ENCODE measurements around the gene HOPX.
"Not testable (repeated sequence)": the region's sequence is repeated elsewhere in the genome, so short reads cannot be mapped to it uniquely, and the experiment has no call there.

HOPX gene

DNA sequence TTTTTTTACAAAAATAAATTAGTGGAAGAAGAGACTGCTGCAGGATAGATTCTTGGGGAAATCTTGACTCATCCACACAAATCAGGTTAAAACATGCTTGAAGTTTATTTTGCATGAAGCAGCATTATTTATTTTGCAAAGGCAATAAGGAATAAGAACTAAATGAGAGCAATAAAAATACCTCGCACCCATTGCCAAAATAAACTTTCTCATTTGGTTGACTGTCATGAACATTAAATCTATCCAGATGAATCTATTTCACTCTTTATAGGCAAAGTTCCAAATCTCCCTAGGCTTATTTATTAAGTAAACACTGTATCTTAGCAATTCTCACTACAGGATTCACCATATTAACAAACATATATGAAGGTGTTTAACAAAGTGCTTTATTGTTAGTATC is 58.9 kb downstream of the HOPX start:
- no peak for DNase-seq

DNA sequence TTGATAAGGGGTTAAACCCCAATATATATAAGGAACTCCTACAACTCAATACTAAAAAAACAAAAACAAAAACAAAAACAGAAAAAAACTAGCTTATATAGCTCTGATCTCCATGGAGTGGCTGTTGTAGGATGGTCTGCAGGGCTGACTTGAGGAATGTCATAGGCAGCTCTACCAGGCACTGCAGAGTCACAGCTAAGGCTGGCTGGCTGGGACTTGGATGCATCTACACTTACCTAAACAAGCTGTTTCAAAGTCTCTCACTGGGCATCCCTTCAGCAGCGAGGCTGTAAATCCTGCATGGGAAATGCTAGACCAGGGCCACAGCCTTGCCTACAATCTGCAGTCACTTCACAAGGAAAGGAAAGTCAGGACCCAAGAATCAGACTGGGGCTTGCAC is 61.3 kb downstream of the HOPX start:
- no peak for DNase-seq

DNA sequence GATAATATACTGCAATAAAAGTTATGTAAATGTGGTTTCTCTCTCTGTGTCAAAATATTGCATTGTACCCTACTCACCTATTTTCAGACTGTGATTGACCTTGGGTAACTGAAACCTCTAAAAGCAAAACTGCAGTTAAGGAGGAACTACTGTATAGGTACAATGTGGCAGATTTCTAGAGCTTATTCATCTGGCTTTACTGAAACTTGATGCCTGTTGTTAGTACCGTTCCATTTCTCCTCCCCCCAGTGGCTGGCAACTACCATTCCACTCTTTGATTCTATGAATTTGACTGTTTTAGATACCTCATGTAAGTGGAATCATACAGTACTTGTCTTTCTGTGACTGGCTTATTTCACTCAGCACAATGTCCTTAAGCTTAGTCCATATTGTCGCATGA is 61.9 kb downstream of the HOPX start:
- no peak for DNase-seq

DNA sequence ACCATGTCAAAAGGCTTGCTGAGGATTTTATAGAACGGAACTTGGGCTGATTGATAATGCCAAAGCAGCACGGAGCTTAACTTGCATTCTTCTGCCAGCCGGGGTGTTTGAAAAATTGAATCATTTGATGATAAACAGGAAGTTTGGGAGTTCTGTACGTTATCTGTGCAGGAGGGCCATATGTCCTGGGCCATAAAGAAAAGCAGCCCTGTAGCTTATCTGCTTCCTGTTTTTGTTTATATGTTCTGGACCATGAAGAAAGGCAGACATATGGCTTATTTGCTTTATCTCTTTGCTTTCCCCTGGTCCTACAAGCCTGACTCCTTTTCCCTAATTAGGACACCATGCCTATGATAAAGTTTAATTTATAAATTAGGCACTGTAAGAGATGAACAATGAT is 62.4 kb downstream of the HOPX start:
- no peak for DNase-seq

DNA sequence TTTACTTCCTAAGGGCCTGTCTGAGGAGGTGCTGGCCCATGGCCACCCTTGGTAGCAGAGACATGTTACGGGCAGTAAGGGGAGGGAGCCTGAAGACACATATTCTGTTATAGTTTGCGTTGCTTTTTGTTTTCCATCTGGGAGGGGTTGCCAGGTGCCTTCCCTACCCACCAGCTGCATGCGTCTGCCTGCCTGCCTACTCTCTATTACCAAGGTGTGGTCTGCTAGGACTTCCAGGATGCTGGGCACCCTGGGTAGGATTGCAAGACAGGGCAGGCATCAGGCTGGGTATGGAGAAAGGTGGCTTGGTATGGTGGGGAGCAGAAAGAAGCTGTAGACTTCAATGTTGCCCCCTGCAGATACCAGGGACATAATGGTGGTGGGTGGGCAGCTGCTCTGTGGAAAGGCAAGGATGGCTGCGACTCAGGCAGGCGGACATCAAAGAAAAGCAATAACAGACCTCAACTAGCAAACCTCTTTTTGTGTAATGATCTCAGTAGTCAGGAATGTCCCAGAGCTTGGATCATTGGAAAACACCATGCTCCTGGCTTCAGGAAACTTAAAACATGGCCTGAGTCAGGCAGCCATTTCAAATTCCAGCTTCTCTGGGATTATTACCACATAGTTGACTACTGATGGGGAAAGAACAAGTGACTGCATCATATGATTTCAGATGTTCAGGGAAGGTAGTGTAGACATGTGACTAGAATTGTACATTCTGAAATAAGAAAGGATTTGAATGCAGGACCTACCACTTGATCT is 67.8 kb downstream of the HOPX start:
- DNase-seq, result no peak

DNA sequence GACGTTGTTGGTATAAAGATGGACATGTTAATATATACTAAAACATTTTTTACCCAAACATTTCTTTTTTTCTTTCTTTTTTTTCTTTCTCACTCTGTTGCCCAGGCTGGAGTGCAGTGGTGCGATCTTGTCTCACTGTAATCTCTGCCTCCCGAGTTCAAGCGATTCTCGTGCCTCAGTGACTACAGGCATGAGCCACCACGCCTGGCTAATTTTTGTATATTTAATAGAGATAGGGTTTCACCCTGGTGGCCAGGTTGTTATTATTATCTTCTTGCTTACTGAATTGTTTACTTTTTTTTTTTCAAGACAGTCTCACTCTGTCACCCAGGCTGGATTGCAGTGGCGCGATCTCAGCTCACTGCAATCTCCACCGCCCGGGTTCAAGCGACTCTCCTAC is 68.8 kb downstream of the HOPX start:
- no peak for DNase-seq

GRCh38 chr4:56611501-56611900 is 69.6 kb downstream of the HOPX start:
- no peak for DNase-seq

DNA sequence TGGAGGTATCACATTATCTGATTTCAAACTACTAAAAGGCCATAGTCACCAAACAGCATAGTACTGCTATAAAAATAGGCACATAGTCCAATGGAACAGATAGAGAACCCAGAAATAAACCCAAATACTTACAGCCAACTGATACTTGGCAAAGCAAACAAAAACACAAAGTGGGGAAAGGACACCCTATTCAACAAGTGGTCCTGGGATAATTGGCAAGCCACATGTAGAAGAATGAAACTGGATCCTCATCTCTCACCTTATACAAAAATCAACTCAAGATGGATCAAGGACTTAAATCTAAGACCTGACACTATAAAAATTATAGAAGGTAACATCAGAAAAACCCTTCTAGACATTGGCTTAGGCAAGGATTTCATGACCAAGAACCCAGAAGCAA is 70.9 kb downstream of the HOPX start:
- not testable (repeated sequence) for DNase-seq

GRCh38 chr4:56607926-56608325 is 73.2 kb downstream of the HOPX start:
- DNase-seq, result no peak

DNA sequence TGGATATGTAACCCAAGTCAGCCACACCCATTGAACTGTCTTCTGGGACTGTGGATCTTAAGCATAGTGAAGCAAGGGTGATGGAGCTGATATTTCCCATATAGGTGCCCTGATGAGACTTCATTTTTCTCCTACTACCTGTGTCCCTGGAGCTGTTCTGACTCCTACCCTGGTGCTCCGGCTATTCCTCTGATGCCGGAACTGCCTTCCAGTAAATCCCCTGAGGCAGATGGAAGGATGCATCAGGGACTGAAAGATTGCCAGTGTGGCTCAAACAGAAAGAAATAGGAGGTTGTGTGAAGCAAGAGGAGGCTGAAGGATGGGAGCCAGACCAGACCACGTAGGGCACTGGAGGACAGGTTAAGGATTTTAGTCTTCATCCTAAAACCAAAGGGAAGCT is 74.7 kb downstream of the HOPX start:
- no peak for DNase-seq

GRCh38 chr4:56605464-56605863 is 75.6 kb downstream of the HOPX start:
- DNase-seq, result not testable (repeated sequence)

- no peak for DNase-seq
Measured at GRCh38 chr4:56603297-56603696, 77.8 kb downstream of the HOPX start.
